Measurements from ENCODE around the gene SNTA1.

Gene SNTA1

DNA sequence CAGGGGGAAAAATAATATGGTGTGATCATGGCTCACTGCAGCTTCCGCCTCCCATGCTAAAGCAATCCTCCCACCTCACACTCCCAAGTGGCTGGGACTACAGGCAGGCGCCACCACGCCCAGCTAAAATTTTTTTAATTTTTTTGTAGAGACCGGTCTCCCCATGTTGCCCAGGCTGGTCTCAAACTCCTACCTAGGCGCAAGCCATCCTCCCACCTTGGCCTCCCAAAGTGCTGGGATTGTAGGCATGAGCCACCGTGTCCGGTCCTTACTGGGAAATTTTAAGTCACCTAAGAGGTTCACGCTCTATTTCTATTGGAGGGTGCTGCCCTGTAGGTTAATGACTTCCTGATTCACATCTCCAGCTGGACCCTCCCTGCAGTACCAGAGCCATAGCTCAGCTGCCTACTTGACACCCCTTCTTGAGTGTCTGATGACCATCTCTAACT lies 41.6 kb downstream of the SNTA1 start:
- Histone ChIP-seq H3K36me3 (ENCODE audit: control insufficient read depth, insufficient read depth, low read length) (no peaks in the 10 kb centered on the region), H2BK120ac (ENCODE audit: low read depth, low read length) (no peak overlapping the region), H3K27ac (ENCODE audit: low read depth, low read length) (no peak overlapping the region), H3K4me3 (ENCODE audit: low read length) (no peak overlapping the region), H2BK15ac (replicated peaks; ENCODE audit: low read depth) (no peak overlapping the region), H3K4me2 (ENCODE audit: low read length) (peak overlapping the region; percentile 44), H3K79me2 (ENCODE audit: control insufficient read depth, insufficient read depth, low read length) (peaks cover 25% of the 10 kb centered on the region), H3K4me1 (ENCODE audit: control insufficient read depth, low read depth, low read length) (peaks cover 3% of the 10 kb centered on the region), H3K56ac (ENCODE audit: low read length) (peak overlapping the region; percentile 76), H4K5ac (ENCODE audit: low read length) (no peak overlapping the region), H3K79me1 (ENCODE audit: low read length) (peaks cover 14% of the 10 kb centered on the region), H2BK5ac (ENCODE audit: low read length) (no peak overlapping the region), H3K27me3 (ENCODE audit: insufficient read depth, low read length, poor library complexity) (no peaks in the 10 kb centered on the region), H3K9ac (ENCODE audit: low read length) (peak overlapping the region; percentile 91), H2AK5ac (ENCODE audit: low read length) (no peak overlapping the region), H3K4ac (ENCODE audit: low read depth, low read length) (no peak overlapping the region), H3K18ac (ENCODE audit: low read length) (no peak overlapping the region), H4K8ac (ENCODE audit: low read depth, low read length) (no peak overlapping the region), H3K23ac (ENCODE audit: low read length) (no peak overlapping the region)
- no peak for DNase-seq
- WGBS (ENCODE audit: extremely low coverage, insufficient coverage, low lambda C conversion rate), result no CpG with 5 or more reads among the region's 8 CpGs

DNA sequence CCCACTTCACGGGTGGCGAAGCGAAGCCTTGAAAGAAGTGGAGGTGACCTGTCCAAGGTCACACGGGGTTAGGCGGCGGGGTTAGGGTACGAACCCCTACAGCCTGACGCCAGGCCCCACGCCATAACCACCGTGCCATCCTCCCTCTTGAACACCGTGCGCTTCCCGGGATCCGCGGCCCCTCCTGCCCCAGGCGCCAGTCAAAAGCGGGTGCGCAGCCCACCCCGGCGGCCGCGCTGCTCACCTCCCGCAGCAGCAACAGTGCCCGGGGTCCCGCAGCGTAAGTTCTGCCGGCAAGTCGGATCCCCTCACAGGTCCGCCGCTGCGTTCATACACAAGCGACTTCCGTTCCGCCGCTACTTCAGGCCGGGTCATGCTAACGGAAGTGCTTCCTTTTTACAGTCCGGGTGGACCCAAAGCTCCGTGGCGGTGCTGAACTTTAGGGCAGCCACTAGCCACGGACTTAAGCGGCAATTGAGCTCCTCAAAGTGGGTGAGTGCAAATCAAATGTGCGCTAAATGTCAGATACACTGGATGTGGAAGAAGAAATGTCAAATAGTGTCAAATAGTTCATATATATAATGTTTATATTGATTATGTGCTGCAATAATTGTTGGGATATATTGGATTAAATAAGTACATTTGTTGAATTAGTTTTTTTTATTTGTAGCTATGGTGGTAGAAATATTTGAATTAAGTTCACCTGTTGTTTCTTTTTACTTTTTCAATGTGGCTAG lies 42.2 kb downstream of the SNTA1 start, which contains the start of gene CDK5RAP1:
Gene CDK5RAP1, minus strand, starts transcription at position 336 of the 737 bp plus-strand sequence. CDS start 4,455 bp downstream, outside the sequence.
- no peak within 1 kb of the TSS for H3K18ac ChIP-seq (ENCODE audit: low read length)
- no CpG with 5 or more reads among the region's 43 CpGs for WGBS (ENCODE audit: extremely low coverage, insufficient coverage, low lambda C conversion rate)
- H2BK5ac ChIP-seq (ENCODE audit: low read length), result no peak within 1 kb of the TSS
- H3K36me3 ChIP-seq (ENCODE audit: control insufficient read depth, insufficient read depth, low read length), result no peaks in the 10 kb centered on the region
- peaks cover 17% of the 10 kb centered on the region for H3K79me1 ChIP-seq (ENCODE audit: low read length)
- peaks cover 29% of the 10 kb centered on the region for H3K79me2 ChIP-seq (ENCODE audit: control insufficient read depth, insufficient read depth, low read length)
- H3K4me2 ChIP-seq (ENCODE audit: low read length), result peak within 1 kb of the TSS; percentile 89
- no peak within 1 kb of the TSS for H2BK120ac ChIP-seq (ENCODE audit: low read depth, low read length)
- H3K27me3 ChIP-seq (ENCODE audit: insufficient read depth, low read length, poor library complexity), result no peaks in the 10 kb centered on the region
- H3K4ac ChIP-seq (ENCODE audit: low read depth, low read length), result peak within 1 kb of the TSS; percentile 64
- H2BK15ac ChIP-seq (replicated peaks; ENCODE audit: low read depth), result no peak within 1 kb of the TSS
- H3K9ac ChIP-seq (ENCODE audit: low read length), result peak within 1 kb of the TSS; percentile 91
- no peak within 1 kb of the TSS for H3K27ac ChIP-seq (ENCODE audit: low read depth, low read length)
- peak within 1 kb of the TSS; percentile 82 for H4K8ac ChIP-seq (ENCODE audit: low read depth, low read length)
- H3K4me1 ChIP-seq (ENCODE audit: control insufficient read depth, low read depth, low read length), result peaks cover 3% of the 10 kb centered on the region
- H2AK5ac ChIP-seq (ENCODE audit: low read length), result no peak within 1 kb of the TSS
- H3K23ac ChIP-seq (ENCODE audit: low read length), result no peak within 1 kb of the TSS
- no peak within 1 kb of the TSS for H4K5ac ChIP-seq (ENCODE audit: low read length)
- H3K4me3 ChIP-seq (ENCODE audit: low read length), result peak within 1 kb of the TSS; percentile 81
- peak; percentile 94 for DNase-seq
- peak within 1 kb of the TSS; percentile 83 for H3K56ac ChIP-seq (ENCODE audit: low read length)

DNA sequence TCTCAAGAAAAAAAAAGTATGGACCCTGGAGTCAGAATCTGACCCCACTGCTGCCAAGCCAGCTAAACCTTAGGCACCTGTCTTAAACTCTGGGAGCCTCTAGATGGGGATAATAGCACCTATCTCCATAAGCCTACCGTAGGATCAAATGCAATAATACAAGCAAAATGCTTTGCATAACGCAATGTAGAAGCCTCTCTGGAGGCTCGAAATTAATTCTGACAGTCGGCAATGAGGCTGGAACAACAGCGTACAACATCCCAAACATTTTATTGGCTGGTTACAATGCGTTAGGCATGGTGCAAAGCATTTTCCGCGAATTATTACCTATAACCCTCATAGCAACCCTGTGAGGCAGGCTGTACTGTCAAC lies 42.8 kb downstream of the SNTA1 start:
- Histone ChIP-seq H2BK15ac (replicated peaks; ENCODE audit: low read depth) (no peak overlapping the region), H3K4me1 (ENCODE audit: control insufficient read depth, low read depth, low read length) (peaks cover 3% of the 10 kb centered on the region), H3K9ac (ENCODE audit: low read length) (peak overlapping the region; percentile 91), H3K4me2 (ENCODE audit: low read length) (peak overlapping the region; percentile 89), H3K56ac (ENCODE audit: low read length) (peak overlapping the region; percentile 83), H3K18ac (ENCODE audit: low read length) (no peak overlapping the region), H4K5ac (ENCODE audit: low read length) (no peak overlapping the region), H3K4me3 (ENCODE audit: low read length) (peak overlapping the region; percentile 81), H3K4ac (ENCODE audit: low read depth, low read length) (no peak overlapping the region), H3K79me1 (ENCODE audit: low read length) (peaks cover 17% of the 10 kb centered on the region), H3K23ac (ENCODE audit: low read length) (no peak overlapping the region), H3K27me3 (ENCODE audit: insufficient read depth, low read length, poor library complexity) (no peaks in the 10 kb centered on the region), H2BK120ac (ENCODE audit: low read depth, low read length) (no peak overlapping the region), H4K8ac (ENCODE audit: low read depth, low read length) (no peak overlapping the region), H3K79me2 (ENCODE audit: control insufficient read depth, insufficient read depth, low read length) (peaks cover 29% of the 10 kb centered on the region), H2BK5ac (ENCODE audit: low read length) (no peak overlapping the region), H3K27ac (ENCODE audit: low read depth, low read length) (no peak overlapping the region), H3K36me3 (ENCODE audit: control insufficient read depth, insufficient read depth, low read length) (no peaks in the 10 kb centered on the region), H2AK5ac (ENCODE audit: low read length) (no peak overlapping the region)
- no CpG with 5 or more reads among the region's 8 CpGs for WGBS (ENCODE audit: extremely low coverage, insufficient coverage, low lambda C conversion rate)
- DNase-seq, result peak; percentile 47

DNA sequence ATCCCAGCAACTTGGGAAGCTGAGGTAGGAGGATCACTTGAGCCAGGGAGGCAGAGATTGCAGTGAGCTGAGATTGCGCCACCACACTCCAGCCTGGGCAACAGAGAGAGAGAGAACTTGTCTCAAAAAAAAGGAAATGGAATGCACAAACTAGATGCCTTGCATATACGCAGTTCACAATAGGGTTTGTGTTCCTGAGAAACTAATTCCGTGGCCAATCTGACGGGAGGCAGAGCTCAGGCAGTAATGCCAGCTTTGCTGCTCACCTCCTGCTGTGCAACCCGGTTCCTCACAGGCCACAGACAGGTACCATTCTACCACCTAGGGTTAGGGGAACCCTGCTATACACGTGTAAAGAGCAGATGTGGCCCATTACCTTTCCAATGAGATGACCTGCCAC lies 43.6 kb downstream of the SNTA1 start:
- no peak overlapping the region for H4K5ac ChIP-seq (ENCODE audit: low read length)
- H2BK120ac ChIP-seq (ENCODE audit: low read depth, low read length), result no peak overlapping the region
- H3K36me3 ChIP-seq (ENCODE audit: control insufficient read depth, insufficient read depth, low read length), result no peaks in the 10 kb centered on the region
- peaks cover 3% of the 10 kb centered on the region for H3K4me1 ChIP-seq (ENCODE audit: control insufficient read depth, low read depth, low read length)
- H3K79me2 ChIP-seq (ENCODE audit: control insufficient read depth, insufficient read depth, low read length), result peaks cover 29% of the 10 kb centered on the region
- no peak overlapping the region for H2BK5ac ChIP-seq (ENCODE audit: low read length)
- no peak overlapping the region for H2BK15ac ChIP-seq (replicated peaks; ENCODE audit: low read depth)
- no peak overlapping the region for H3K56ac ChIP-seq (ENCODE audit: low read length)
- no peak overlapping the region for H2AK5ac ChIP-seq (ENCODE audit: low read length)
- no CpG with 5 or more reads among the region's 6 CpGs for WGBS (ENCODE audit: extremely low coverage, insufficient coverage, low lambda C conversion rate)
- no peaks in the 10 kb centered on the region for H3K27me3 ChIP-seq (ENCODE audit: insufficient read depth, low read length, poor library complexity)
- H3K4me3 ChIP-seq (ENCODE audit: low read length), result no peak overlapping the region
- H3K4ac ChIP-seq (ENCODE audit: low read depth, low read length), result no peak overlapping the region
- H3K27ac ChIP-seq (ENCODE audit: low read depth, low read length), result no peak overlapping the region
- H4K8ac ChIP-seq (ENCODE audit: low read depth, low read length), result no peak overlapping the region
- peak overlapping the region; percentile 22 for H3K4me2 ChIP-seq (ENCODE audit: low read length)
- no peak for DNase-seq
- no peak overlapping the region for H3K23ac ChIP-seq (ENCODE audit: low read length)
- peaks cover 17% of the 10 kb centered on the region for H3K79me1 ChIP-seq (ENCODE audit: low read length)
- H3K18ac ChIP-seq (ENCODE audit: low read length), result no peak overlapping the region
- H3K9ac ChIP-seq (ENCODE audit: low read length), result peak overlapping the region; percentile 9

DNA sequence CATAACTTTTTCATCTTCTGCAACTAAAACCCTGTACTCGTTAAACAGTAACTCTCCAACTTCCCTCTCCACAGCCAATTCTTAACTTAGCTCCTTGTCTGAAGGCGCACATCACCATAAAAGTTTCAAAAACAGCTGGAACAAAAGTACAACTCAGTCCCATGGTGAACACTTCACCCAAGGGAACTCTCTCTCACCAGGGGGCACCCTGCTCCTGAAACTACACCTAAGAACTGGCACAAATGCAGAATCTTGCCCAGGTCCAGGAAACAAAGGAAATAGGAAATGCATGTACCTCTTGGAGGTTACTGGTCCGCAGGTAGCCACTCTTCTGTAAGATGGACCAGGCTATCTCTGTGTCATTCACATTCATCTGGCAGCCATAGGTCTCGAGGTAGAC lies 48.8 kb downstream of the SNTA1 start:
- H2BK15ac ChIP-seq (replicated peaks; ENCODE audit: low read depth), result no peak overlapping the region
- H2BK5ac ChIP-seq (ENCODE audit: low read length), result no peak overlapping the region
- H3K36me3 ChIP-seq (ENCODE audit: control insufficient read depth, insufficient read depth, low read length), result peaks cover 2% of the 10 kb centered on the region
- H3K9ac ChIP-seq (ENCODE audit: low read length), result no peak overlapping the region
- H2AK5ac ChIP-seq (ENCODE audit: low read length), result no peak overlapping the region
- no peak overlapping the region for H3K56ac ChIP-seq (ENCODE audit: low read length)
- no peak overlapping the region for H3K27ac ChIP-seq (ENCODE audit: low read depth, low read length)
- H3K4me2 ChIP-seq (ENCODE audit: low read length), result no peak overlapping the region
- no peak for DNase-seq
- no peaks in the 10 kb centered on the region for H3K4me1 ChIP-seq (ENCODE audit: control insufficient read depth, low read depth, low read length)
- H4K5ac ChIP-seq (ENCODE audit: low read length), result no peak overlapping the region
- no peak overlapping the region for H4K8ac ChIP-seq (ENCODE audit: low read depth, low read length)
- H3K18ac ChIP-seq (ENCODE audit: low read length), result no peak overlapping the region
- no peak overlapping the region for H2BK120ac ChIP-seq (ENCODE audit: low read depth, low read length)
- no peaks in the 10 kb centered on the region for H3K27me3 ChIP-seq (ENCODE audit: insufficient read depth, low read length, poor library complexity)
- H3K79me1 ChIP-seq (ENCODE audit: low read length), result peaks cover 12% of the 10 kb centered on the region
- H3K79me2 ChIP-seq (ENCODE audit: control insufficient read depth, insufficient read depth, low read length), result peaks cover 17% of the 10 kb centered on the region
- 100% methylated on average over 1 of the region's 4 CpGs for WGBS (ENCODE audit: extremely low coverage, insufficient coverage, low lambda C conversion rate)
- no peak overlapping the region for H3K4me3 ChIP-seq (ENCODE audit: low read length)
- no peak overlapping the region for H3K23ac ChIP-seq (ENCODE audit: low read length)
- H3K4ac ChIP-seq (ENCODE audit: low read depth, low read length), result no peak overlapping the region

Data from mesendoderm (in vitro differentiated cells).